GM10248 (cell line): ENCODE results near the gene APH1B.

Experiments used
- CTCF ChIA-PET: fragments of 300-600 bp; sonication (Branson Sonifier 250); formaldehyde crosslinking; extraction: SDS; loops from one replicate; lab custom pipeline; 2021; ENCODE audit warnings: antibody characterized with exemption; lab: Yijun Ruan, JAX
- POLR2A ChIA-PET: fragments of 350-650 bp; sonication (Branson Sonifier 250); formaldehyde crosslinking; extraction: SDS; loops from one replicate; lab custom pipeline; 2020; ENCODE audit warnings: antibody characterized with exemption; lab: Yijun Ruan, JAX
- DNase-seq: peaks from one replicate; pipeline ENCODE4 v3.0.0; 2012; ENCODE audit errors: extremely low spot score
- CTCF ChIP-seq: IDR thresholded peaks from 2 replicates; pipeline ENCODE4 v1.5.1; 2012; ENCODE audit warnings: mild to moderate bottlenecking, low read depth; ENCODE audit errors: extremely low read depth, missing control alignments, control extremely low read depth

APH1B gene

GRCh38 chr15:63276342-63277037 lies 915 bp upstream of the APH1B start:
- ChIA-PET CTCF (interaction anchor here (1.2 to 1.4 kb wide), 2 partner anchors 14 to 86 kb away, joined by 3 to 4 read pairs; no protein-coding TSS in a partner anchor), POLR2A (no interaction called here)
- DNase-seq = no peak
- TF ChIP-seq CTCF = no peak

GRCh38 chr15:63277893-63278456 lies 570 bp downstream of the APH1B start:
- CTCF ChIA-PET = no interaction called here
- no peak for DNase-seq
- no peak for TF ChIP-seq CTCF
- POLR2A ChIA-PET = no interaction called here

GRCh38 chr15:63283126-63283525 lies 5.7 kb downstream of the APH1B start:
- POLR2A ChIA-PET = no interaction called here
- DNase-seq = no peak

GRCh38 chr15:63284335-63284734 lies 6.9 kb downstream of the APH1B start:
- ChIA-PET CTCF (interaction anchor here (1.4 to 2.1 kb wide), 3 partner anchors 8 to 120 kb away, joined by 3 to 6 read pairs (median 4); no protein-coding TSS in a partner anchor), POLR2A (no interaction called here)
- TF ChIP-seq CTCF = no peak
- DNase-seq = no peak

More at GRCh38 chr15:63283126-63283525, 5.7 kb downstream of the APH1B start:
- no peak for TF ChIP-seq CTCF
- CTCF ChIA-PET = interaction anchor here (1.1 to 2.1 kb wide), 4 partner anchors 9 to 235 kb away, joined by 3 to 6 read pairs (median 4); no protein-coding TSS in a partner anchor

- POLR2A ChIA-PET = no interaction called here
- CTCF ChIA-PET = interaction anchor here (1.0 to 1.6 kb wide), 3 partner anchors 26 to 239 kb away, joined by 3 to 5 read pairs (median 3); no protein-coding TSS in a partner anchor
- DNase-seq = no peak
- no peak for TF ChIP-seq CTCF
Observed at GRCh38 chr15:63287109-63287508, 9.7 kb downstream of the APH1B start.

GRCh38 chr15:63288342-63288741 lies 10.9 kb downstream of the APH1B start:
- ChIA-PET POLR2A (no interaction called here), CTCF (interaction anchor here (1.0 to 4.0 kb wide), 7 partner anchors 10 to 241 kb away, joined by 3 to 15 read pairs (median 3); no protein-coding TSS in a partner anchor)
- TF ChIP-seq CTCF = no peak
- DNase-seq = no peak
